Thyroid gland (tissue), 4 donors: ENCODE measurements around the gene PSMD5. TPM values are rescaled to one million over a fixed set of nuclear protein-coding genes. Genes with fewer than 3 reads are reported as not detected.
"Not testable (repeated sequence)": the region's sequence is repeated elsewhere in the genome, so short reads cannot be mapped to it uniquely, and the experiment has no call there.

ENCODE experiments used
- DNase-seq, 2 donors: peaks; one replicate each; pipeline ENCODE4 v3.0.0-alpha.2; 2019
- H3K27ac ChIP-seq, 3 donors: fragments of 200-600 bp; sonication (generic); 1 replicate in 2 of 3; 2 replicates in 1 of 3; pipeline ENCODE4 v1.5.1; 2016 to 2019; ENCODE audit warnings: mild to moderate bottlenecking in 1 of 3, moderate library complexity in 1 of 3
- H3K27me3 ChIP-seq: fragments of 200-600 bp; sonication (generic); one replicate; pipeline ENCODE4 v1.5.1; 2019
- H3K36me3 ChIP-seq, 2 donors: fragments of 200-600 bp; sonication (generic); one replicate each; pipeline ENCODE4 v1.5.1; 2016 to 2019
- H3K4me1 ChIP-seq, 2 donors: fragments of 200-600 bp; sonication (generic); one replicate each; pipeline ENCODE4 v1.5.1; 2017 to 2019
- H3K4me3 ChIP-seq, 3 donors: fragments of 200-600 bp; sonication (generic); replicated peaks in 1 of 3; 1 replicate in 2 of 3; 2 replicates in 1 of 3; pipeline ENCODE4 v1.5.1; 2016; ENCODE audit warnings: mild to moderate bottlenecking in 1 of 3
- H3K9me3 ChIP-seq: fragments of 200-600 bp; sonication (generic); one replicate; pipeline ENCODE4 v1.5.1; 2017
- CTCF ChIP-seq, 6 experiments: fragments of 200-600 bp in 3 of 6; fragments of 450-650 bp in 3 of 6; sonication (generic) in 3 of 6; IDR thresholded peaks; one replicate each; pipeline ENCODE4 v1.5.1; 2016 to 2019; ENCODE audit warnings: antibody characterized with exemption in 6 of 6, mild to moderate bottlenecking in 2 of 6, inconsistent platforms in 1 of 6, moderate library complexity in 1 of 6
- POLR2A ChIP-seq, 2 donors: fragments of 450-650 bp; IDR thresholded peaks; one replicate each; pipeline ENCODE4 v1.6.1; 2017; ENCODE audit warnings: antibody characterized with exemption in 2 of 2, mild to moderate bottlenecking in 2 of 2, moderate library complexity in 1 of 2
- WGBS, 2 donors: methylation state at CpG; one replicate each; pipeline ENCODE4 v1.1.5; 2017; 5-methylcytosine and 5-hydroxymethylcytosine counted together
- intact Hi-C: fragments of 100-400 bp; cut with DNase I; formaldehyde crosslinking; loops from one replicate; pipeline ENCODE4 v1.15.1; 2023
- total RNA-seq, 4 donors: library from RNA; depleted of rRNA; stranded (reverse); fragments of >200 nt; gene quantifications; one replicate each; pipeline ENCODE4 v1.2.3, GENCODE V29; 2016

PSMD5 gene
- total RNA-seq, 4 donors from 2014 or later, result 34.8 to 38.6 (median 36.5) TPM

- H3K4me1 ChIP-seq, result no peaks in the 10 kb centered on the region
- DNase-seq, result no peak
- no peak for TF ChIP-seq POLR2A (IDR thresholded peaks at IDR 0.05)
- no peak for TF ChIP-seq CTCF (IDR thresholded peaks at IDR 0.05)
- H3K27ac ChIP-seq, result no peak overlapping the region
- peaks cover 27 to 54% of the 10 kb centered on the region in 2 donors for H3K36me3 ChIP-seq
- no peak overlapping the region for H3K4me3 ChIP-seq
- H3K27me3 ChIP-seq, result no peaks in the 10 kb centered on the region
- intact Hi-C loops, result no loop called here
- no peaks in the 10 kb centered on the region for H3K9me3 ChIP-seq
- 95 to 96% methylated on average over 4 of the region's 4 CpGs for WGBS, 2 donors
Measured at GRCh38 chr9:120820095-120820494, 22.6 kb downstream of the PSMD5 start.

- no peak for TF ChIP-seq POLR2A (IDR thresholded peaks at IDR 0.05)
- TF ChIP-seq CTCF (IDR thresholded peaks at IDR 0.05), result no peak
- H3K9me3 ChIP-seq, result no peaks in the 10 kb centered on the region
- H3K36me3 ChIP-seq, result peaks cover 22 to 46% of the 10 kb centered on the region in 2 donors
- H3K27me3 ChIP-seq, result no peaks in the 10 kb centered on the region
- no peak overlapping the region for H3K27ac ChIP-seq
- 88 to 97% methylated on average over 1 of the region's 1 CpG for WGBS, 2 donors
- H3K4me1 ChIP-seq, result no peaks in the 10 kb centered on the region
- intact Hi-C loops, result no loop called here
- DNase-seq, result no peak
- H3K4me3 ChIP-seq, result no peak overlapping the region
Measured at GRCh38 chr9:120818595-120818994, 24.1 kb downstream of the PSMD5 start.

- 94 to 97% methylated on average over 4 of the region's 4 CpGs for WGBS, 2 donors
- H3K4me3 ChIP-seq, result no peak overlapping the region
- H3K9me3 ChIP-seq, result no peaks in the 10 kb centered on the region
- intact Hi-C loops, result no loop called here
- no peaks in the 10 kb centered on the region for H3K27me3 ChIP-seq
- peaks cover 13 to 28% of the 10 kb centered on the region in 2 donors for H3K36me3 ChIP-seq
- H3K27ac ChIP-seq, result no peak overlapping the region
- H3K4me1 ChIP-seq, result no peaks in the 10 kb centered on the region
- TF ChIP-seq CTCF (IDR thresholded peaks at IDR 0.05), result no peak
- TF ChIP-seq POLR2A (IDR thresholded peaks at IDR 0.05), result no peak
- no peak for DNase-seq
Measured at GRCh38 chr9:120815075-120815474, 27.6 kb downstream of the PSMD5 start.

- TF ChIP-seq POLR2A (IDR thresholded peaks at IDR 0.05) (no peak), CTCF (IDR thresholded peaks at IDR 0.05) (no peak)
- Histone ChIP-seq H3K27me3 (no peaks in the 10 kb centered on the region), H3K27ac (no peak overlapping the region), H3K36me3 (no peaks in the 10 kb centered on the region), H3K4me3 (no peak overlapping the region), H3K4me1 (no peaks in the 10 kb centered on the region), H3K9me3 (no peaks in the 10 kb centered on the region)
- DNase-seq, result no peak
- intact Hi-C loops, result no loop called here
Measured at GRCh38 chr9:120808931-120809330, 33.8 kb downstream of the PSMD5 start.

- intact Hi-C loops, result no loop called here
- no peak overlapping the region for H3K27ac ChIP-seq
- TF ChIP-seq CTCF (IDR thresholded peaks at IDR 0.05), result no peak
- no peak for TF ChIP-seq POLR2A (IDR thresholded peaks at IDR 0.05)
- no peak overlapping the region for H3K4me3 ChIP-seq
- H3K9me3 ChIP-seq, result no peaks in the 10 kb centered on the region
- no peaks in the 10 kb centered on the region for H3K36me3 ChIP-seq
- H3K4me1 ChIP-seq, result no peaks in the 10 kb centered on the region
- no peaks in the 10 kb centered on the region for H3K27me3 ChIP-seq
- no peak for DNase-seq
Measured at GRCh38 chr9:120807607-120808379, 34.9 kb downstream of the PSMD5 start.

- intact Hi-C loops, H3K36me3 ChIP-seq, H3K9me3 ChIP-seq, H3K4me1 ChIP-seq, H3K4me3 ChIP-seq, DNase-seq, H3K27ac ChIP-seq, H3K27me3 ChIP-seq: not testable (repeated sequence)
- 95 to 96% methylated on average over 3 of the region's 3 CpGs for WGBS, 2 donors
Measured at GRCh38 chr9:120804784-120805363, 37.8 kb downstream of the PSMD5 start.
